Measurements from ENCODE around the gene RCCD1.
"Not testable (repeated sequence)": the region's sequence is repeated elsewhere in the genome, so short reads cannot be mapped to it uniquely, and the experiment has no call there.

The RCCD1 gene

DNA sequence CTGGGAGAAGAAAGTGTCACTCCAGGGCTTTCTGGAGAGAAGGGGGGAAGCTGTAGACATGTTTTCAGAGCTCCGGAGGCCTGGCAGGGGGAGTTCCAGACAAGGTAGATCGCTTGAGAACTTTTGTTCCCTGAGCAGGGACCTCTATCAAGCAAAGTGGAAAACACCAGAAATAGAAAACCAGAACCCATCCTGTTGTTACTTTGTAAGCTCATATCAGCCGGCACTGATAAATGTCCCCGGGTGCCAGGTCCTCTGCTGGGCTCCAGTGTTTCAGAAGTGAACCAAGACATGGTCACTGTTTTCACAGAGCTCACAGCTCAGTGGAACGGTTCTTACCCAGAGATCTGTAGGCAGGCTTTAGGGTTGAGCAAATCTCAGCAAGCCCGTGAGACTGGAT, 35.8 kb upstream of the RCCD1 start:
- no peak for DNase-seq

DNA sequence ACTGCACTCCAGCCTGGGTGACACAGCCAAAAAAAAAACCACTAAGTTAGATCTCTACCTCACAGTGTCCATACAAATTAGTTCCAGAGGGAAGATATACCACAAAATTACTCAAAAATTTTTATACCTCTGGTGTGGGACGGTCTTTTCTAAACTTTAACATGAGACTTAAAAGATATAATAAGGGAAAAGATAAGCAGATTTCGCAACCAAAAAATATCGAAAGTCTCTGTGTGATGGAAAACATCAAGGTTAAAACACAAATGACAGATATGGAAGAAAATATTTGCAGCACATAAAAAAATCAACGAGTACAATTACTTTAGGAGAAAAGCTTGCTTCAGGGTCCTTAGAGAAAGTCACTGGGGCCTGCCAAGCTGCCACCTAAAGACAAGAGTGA, 32.8 kb upstream of the RCCD1 start:
- no peak for DNase-seq

DNA sequence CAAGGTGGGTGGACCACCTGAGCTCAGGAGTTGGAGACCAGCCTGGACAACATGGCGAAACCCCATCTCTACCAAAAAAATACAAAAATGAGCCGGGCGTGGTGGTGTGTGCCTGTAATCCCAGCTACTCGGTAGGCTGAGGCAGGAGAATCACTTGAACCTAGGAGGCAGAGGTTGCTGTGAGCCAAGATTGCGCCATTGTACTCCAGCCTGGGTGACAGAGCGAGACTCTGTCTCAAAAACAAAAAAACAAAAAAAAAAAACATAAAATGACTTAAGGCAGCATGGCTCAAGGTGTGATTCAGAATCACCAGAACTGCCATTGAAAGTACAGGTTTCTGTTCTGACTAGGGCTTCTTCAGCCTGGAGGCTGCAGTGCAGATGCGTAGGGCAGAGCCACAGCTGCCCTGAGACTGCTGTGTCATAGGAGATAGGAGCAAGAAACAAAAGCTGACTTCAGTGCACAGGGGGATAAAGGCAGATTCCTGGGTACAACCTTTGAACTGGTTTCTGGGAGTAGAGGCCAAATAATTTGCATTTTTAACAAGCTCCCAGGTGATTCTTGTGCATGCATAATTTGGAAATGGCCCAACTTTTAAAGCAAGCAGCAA, 31.9 kb upstream of the RCCD1 start:
- DNase-seq: not testable (repeated sequence)

DNA sequence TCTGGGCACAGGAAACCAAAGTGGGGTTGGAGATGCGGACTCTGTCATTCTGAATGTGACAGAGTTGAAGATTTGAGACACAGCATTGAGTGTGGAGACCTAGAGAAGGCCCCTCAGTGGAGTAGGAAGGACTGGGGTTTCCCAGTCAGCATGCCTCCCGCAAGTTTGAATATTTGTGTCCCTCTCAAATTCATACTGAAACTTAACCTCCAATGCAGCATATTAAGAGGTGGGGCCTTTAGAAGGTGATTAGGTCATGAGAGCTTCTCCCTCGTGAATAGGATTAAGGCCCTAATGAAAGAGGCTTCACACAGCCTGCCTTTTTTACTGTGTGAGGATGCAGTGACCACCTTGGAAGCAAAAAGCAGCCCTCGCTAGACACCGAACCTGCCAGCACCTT, 30.3 kb upstream of the RCCD1 start:
- no peak for DNase-seq

DNA sequence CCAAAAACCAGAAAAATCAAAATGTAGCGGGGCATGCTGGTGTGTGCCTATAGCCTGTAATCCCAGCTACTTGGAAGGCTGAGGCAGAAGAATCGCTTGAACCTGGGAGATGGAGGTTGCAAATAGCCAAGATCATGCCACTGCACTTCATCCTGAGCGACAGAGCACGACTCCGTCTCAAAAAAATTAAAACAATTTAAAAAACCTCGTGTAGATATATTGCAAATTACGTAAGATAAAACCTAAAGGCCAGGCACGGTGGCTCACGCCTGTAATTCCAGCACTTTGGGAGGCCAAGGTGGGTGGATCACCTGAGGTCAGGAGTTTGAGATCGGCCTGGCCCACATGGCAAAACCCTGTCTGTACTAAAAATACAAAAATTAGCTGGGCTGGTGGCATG, 27.9 kb upstream of the RCCD1 start:
- DNase-seq: not testable (repeated sequence)

DNA sequence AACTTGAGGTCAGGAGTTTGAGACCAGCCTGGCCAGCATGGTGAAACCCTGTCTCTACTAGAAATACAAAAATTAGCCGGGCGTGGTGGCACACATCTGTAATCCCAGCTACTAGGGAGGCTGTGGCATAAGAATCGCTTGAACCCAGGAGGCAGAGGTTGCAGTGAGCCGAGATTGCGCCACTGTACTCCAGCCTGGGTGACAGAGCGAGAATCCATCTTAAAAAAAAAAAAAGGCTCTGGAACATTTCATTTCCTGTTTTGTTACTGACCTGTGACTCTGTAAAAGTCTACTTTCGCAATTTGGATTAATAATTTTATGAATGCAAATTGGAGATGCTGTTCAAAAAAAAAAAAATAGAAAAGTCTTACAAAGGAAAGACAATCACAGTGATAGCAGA, 26.6 kb upstream of the RCCD1 start:
- DNase-seq: not testable (repeated sequence)

DNA sequence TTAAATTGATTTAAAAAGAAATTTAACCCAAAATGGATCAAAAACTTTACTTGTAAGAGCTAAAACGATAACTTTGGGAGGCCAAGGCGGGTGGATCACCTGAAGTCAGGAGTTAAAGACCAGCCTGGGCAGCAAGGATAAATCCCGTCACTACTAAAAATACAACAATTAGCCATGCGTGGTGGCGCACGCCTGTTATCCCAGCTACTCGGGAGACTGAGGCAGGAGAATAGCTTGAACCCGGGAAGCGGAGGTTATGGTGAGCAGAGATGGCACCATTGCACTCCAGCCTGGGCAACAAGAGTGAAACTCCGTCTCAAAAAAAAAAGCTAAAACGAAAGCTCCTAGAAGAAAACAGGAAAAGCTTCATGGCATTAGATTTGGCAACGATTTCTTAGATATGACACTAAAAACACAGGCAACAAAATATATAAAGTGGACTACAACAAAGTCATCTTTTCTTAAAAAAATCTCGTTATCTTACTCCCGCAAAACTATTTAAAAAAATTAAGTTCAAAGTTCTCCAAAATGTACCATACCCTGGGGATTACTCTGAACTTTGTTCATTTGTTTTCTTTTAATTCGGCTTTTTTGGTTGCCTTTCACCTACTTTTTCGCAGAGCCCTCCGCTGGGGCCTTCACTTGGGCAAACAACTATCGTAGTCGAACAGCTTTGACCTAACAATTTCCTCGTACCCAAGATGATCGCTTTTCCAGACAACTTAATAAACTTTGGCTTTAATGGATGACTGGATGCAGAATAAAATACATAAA, 25.3 kb upstream of the RCCD1 start:
- DNase-seq: no peak

DNA sequence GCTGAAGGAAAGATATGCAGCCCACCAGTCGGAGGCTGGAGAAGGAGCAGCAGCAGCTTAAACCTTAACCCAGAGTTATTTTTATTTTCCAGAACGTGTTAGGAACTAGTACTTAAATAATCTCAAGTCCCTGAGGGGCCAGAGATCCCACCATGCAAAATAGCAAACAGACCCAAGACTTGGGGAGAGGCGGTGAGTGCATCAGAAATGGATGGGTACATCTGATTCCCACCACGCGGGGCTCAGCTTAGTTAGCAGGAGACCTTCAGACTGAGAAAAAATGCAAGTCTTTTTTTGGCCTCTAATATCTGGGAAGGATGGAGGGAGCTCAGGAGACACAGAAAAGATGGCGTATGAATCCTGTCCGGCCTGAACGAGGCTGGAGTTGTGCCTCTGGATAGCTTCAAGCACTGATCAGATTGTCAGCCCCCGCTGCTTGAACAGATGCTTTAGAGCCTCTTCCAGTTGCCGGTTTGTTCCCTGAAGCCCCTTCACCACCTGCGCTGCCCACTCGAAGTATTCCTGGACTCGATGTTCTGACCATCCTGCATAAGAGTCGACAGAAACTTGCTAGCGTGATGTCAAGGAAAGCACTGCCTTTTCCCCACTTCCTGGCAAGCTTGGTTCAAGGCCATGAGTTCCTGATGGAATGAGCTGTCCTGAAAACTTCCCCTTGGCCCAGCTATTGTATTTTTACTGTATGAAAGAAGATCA, 23.7 kb upstream of the RCCD1 start:
- no peak for DNase-seq

DNA sequence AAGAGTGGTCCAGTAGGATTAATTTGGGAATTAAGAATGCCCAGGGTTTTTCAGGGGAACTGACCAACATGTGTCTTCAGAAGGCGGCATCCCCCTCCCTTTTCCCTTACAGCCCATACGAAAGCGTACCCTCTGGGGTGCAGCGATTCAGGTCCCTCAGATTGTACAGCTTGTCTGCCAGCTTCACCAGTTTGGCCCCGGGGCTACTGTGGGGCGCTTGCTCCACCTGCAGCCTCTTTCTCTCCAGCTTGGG, 23.2 kb upstream of the RCCD1 start:
- DNase-seq: no peak

DNA sequence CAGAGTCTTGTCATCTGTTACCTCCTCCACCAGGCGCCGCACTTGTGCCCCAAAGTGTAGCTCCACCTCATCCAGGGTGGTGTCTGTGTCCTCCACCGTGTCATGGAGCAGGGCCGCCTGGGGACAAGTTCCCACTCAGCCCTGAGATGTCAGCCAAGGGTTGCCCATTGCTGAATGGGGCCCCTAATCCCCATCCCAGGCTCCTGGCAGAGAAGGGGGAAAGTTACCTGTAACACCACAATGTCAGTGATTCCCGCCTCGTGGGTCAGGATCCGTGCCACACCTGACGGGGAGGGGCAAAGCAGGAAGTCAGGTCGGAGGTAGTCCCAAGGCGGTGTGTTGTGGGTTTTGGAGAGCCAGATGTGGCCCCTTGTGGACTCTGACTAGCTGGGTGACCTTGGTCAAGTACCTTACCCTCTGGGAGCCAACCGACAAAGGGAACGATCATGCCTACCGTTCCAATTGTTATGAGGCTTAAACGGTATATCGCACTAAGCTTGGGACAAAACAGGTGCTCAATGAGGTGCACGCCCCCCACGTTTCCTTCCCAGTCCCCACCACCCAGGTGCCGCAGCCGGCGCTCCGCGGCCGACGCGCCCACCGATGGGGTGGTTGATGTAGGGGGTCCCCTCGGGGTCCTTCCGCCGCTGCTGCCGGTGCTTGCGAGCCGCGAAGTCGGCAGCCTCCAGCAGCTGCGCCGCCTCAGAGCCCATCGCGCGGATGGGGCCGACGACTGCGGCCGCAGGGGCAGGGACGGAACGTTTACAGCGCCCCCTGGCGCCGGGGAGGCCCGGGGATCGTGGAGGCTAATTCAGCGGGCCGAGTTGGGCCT, 22.6 kb upstream of the RCCD1 start, which contains the start of gene HDDC3:
HDDC3 (minus strand) TSS at position 722 of the 832 bp plus-strand sequence; CDS start at position 713, 9 bp downstream.
- DNase-seq: peak; percentile 59

DNA sequence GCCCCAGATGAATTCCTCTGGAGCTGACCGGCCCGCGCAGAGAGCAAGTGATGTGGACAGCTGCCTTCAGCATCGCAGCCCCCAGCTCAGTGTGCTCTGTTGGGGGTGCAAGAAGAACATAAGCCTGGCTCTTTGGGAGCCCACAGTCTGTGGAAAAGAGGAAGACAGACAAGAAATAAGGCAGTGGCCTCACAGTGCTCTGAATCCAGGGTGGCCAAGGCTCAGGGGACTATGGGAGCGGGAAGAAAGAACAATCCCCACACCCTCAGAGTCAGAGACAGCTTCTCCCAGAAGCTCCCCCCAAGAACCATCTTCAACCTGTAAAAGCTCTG, 22.1 kb upstream of the RCCD1 start:
- DNase-seq: no peak

DNA sequence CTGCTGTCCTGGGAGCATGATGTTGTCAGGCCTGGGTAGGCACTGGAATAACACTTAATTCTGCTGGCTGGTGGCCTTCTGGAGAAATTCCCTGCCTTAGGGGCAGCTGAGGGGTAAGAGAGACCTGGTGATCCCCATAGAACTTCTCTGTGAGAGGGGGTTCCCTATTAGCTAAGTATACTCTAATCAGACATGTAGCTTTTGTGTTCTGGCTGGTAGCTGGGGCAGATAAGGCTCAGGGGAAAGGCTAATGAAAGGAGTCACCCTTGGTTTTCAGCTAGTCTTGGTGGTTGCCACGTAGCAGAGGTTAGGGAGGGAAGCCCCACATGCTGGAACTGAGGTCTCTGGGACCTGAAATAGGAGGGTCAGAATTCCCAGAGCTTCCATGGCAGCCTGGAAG, 21.4 kb upstream of the RCCD1 start:
- DNase-seq: no peak

DNA sequence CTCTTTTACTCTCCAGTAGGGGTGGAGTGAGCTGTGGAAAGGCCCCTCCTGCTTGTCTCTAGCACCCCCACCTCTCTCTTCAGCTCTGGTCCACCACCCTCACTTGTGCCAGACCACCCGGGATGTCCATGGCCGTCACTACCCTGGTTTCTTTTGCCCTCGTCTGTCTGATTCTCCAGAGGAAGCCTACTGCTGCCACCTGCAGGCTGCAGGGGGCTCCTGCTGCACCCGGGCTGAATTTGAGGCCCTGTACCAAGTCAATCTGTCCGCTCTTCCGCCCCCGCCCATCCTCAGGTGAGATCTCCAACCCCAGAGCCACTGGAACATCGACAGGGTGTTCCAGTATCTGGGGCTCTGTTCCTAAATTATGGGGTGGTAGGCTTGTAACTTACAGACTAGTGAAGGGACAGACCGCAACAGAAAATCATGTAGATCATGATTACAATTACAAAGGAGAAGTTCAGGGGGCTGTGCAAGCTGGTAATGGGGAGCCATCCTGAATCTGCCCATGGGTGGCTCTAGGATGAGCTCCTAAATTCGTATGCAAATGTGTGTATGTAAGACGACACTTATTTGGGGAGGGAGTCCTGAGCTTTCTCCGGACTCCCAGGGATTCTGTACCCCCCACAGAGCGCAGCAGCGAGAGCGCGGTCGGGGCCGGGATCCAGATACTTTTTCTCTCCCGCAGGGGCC, 20.3 kb upstream of the RCCD1 start:
- peak; percentile 56 for DNase-seq

DNA sequence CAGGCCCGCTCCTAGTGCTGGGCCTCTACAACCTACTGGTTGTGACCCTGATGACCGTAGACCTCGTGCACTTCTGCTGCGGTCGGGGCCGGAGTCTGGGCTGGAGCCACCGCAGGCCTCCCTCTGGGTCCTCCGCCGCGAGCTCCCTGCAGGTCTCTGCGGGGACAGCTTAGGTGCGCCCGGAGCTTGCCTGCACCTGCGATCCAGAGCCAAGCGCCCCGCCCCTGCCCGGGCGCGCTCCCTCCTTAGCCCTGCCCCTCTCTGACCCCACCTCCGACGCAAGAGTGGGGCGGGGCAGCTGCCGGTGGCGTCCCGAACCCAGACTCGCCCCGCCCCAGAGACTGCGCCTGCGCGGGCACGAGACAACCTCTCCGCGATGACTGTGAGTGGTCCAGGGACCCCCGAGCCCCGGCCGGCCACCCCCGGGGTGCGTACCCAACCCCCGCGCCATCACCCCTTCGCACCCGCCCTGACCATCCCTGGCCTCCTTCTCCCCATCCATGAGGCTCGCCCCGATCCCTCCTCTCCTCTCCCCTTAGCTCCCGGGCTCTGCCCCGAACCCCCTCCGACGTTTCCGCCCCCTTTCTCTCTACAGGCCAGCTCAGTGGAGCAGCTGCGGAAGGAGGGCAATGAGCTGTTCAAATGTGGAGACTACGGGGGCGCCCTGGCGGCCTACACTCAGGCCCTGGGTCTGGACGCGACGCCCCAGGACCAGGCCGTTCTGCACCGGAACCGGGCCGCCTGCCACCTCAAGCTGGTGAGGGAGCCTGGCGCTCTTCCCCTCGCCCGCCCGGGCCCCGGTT, 19.5 kb upstream of the RCCD1 start, which contains the start of gene UNC45A:
UNC45A (plus strand) TSS at position 337 of the 803 bp plus-strand sequence; CDS start at position 377, 40 bp downstream.
- peak; percentile 34 for DNase-seq

DNA sequence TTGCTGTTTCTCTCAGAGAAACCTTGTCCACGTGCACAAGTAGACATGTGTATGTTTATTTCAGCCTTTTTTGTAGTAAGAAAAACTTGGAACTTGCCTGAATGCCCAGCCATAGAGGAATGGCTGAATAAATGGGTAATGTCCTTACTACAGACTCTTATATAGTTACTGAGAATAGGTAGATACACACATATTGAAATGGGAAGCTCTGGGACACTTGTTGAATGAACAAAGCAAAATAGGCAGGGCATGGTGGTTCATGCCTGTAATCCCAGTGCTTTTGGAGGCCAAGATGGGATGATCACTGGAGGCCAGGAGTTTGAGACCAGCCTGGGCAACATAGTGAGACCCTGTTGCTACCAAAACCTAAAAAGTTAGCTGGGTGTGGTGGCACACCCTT, 17.9 kb upstream of the RCCD1 start:
- no peak for DNase-seq

DNA sequence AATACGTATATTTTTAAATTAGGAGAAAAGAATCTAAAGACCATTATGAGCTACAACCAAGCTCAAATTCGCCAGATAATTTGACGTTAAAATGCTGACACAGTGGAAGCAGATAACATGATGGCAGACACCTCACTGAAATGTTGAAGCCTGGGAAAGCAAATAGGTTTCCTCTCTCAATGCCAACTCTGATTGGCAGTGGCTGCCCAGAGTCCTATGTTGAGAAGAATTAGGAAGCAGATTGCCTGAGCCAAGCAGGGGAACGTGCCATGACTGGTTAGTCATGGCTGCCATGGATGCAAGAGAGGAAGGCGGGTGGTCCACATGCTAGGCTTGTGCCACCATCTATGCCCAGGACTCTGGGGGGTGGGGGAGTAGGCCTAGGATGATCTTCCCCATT, 16.4 kb upstream of the RCCD1 start:
- DNase-seq: no peak

DNA sequence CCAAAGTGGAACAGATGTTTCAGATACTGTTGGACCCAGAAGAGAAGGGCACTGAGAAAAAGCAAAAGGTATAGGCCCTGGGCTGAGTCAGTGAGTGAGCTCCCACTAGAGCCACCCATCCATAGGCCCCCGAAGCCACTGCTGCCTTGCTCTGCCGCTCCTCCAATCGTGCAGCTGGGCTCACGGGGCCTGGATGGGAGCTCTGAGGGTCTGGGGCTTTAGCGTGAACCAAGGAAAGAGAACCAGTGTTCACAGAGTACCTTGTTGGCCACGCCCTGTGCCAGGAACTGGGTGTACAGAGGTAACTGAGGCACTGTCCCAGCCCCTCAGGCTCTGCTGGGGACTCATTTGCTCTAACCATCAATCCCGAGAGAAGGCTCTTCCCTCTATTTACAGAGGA, 14.9 kb upstream of the RCCD1 start:
- DNase-seq: no peak

DNA sequence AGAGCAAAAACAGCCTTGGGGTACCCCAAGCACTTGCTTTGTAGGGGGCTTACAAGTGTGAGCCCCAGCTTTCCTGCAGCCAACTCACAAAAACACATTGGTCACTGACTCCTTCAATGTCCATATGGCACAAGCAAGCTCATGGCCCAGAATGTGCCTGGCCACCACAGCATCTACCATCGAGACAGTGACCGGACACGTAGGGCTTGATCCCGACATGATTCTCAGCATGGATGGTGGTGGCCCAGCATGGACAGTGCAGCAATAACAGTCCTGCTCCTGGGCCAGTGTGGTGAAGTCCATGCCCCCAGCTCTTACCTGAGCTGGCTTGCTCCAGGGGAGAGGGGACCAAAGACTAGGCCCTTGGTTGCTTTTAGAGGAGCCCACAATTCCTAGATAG, 13.6 kb upstream of the RCCD1 start:
- DNase-seq: no peak

DNA sequence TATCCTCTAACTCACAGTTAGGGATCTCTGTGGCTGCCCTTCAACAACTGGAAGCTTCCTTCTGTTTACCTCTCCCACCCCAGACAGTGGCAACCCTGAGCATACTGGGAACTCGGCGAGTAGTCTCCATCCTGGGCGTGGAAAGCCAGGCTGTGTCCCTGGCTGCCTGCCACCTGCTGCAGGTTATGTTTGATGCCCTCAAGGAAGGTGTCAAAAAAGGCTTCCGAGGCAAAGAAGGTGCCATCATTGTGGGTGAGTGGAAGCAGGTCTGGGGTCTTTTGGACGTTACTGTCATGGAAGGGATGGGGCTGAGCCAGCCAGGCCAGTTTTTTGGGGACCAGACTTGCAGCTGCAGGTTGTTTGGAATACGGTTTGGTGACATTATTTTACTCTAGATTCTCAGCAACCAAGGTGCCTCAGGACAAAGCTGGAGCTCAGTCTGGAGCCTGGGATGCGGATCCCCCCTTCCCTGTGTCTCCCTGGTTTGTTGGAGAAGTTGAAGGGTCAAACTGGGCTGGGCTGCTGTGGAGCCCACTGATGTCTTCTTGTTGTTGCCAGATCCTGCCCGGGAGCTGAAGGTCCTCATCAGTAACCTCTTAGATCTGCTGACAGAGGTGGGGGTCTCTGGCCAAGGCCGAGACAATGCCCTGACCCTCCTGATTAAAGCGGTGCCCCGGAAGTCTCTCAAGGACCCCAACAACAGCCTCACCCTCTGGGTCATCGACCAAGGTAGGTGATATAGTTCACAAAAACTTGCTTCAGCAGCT, 12.1 kb upstream of the RCCD1 start:
- DNase-seq: no peak

DNA sequence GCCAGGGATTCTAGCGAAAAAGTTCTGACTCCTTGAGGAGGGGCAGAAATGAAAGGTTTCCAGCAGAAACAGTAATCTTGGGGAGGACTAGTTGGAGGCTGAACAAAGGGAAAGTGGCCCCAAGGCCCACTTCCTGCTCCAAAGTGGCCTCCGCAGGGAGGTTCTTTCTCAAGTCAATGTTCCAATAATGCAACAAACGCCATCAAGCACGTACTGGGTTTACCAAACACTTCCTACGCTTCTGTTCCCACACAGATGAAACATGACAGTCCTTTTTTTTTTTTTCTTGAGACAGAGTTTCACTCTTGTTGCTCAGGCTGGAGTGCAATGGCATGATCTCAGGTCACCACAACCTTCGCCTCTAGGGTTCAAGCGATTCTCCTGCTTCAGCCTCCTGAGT, 9.6 kb upstream of the RCCD1 start:
- DNase-seq: no peak

DNA sequence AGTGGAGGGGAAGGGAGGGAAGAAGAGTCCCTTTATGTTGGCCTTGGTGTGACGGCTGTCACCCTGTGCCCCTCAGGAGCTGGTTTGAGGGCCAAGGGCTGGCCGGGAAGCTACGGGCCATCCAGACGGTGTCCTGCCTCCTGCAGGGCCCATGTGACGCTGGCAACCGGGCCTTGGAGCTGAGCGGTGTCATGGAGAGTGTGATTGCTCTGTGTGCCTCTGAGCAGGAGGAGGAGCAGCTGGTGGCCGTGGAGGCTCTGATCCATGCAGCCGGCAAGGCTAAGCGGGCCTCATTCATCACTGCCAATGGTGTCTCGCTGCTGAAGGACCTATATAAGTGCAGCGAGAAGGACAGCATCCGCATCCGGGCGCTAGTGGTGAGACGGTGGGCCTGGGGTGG, 8.1 kb upstream of the RCCD1 start:
- DNase-seq: no peak

Data from NCI-H1436 treated with DMSO at 0.1 percent for 48 hours (cell line).